GM19467 (cell line): ENCODE results near the gene ZFYVE21.
A peak's percentile ranks its signal among the peaks of the same experiment; 100 is the strongest.

Source experiments
- ATAC-seq: cut with Tn5 transposase; IDR thresholded peaks from one replicate; pipeline ENCODE4 v1.9.1; 2021; ENCODE audit warnings: mild to moderate bottlenecking, moderate library complexity; ENCODE audit not compliant: unreplicated experiment

The ZFYVE21 gene

DNA sequence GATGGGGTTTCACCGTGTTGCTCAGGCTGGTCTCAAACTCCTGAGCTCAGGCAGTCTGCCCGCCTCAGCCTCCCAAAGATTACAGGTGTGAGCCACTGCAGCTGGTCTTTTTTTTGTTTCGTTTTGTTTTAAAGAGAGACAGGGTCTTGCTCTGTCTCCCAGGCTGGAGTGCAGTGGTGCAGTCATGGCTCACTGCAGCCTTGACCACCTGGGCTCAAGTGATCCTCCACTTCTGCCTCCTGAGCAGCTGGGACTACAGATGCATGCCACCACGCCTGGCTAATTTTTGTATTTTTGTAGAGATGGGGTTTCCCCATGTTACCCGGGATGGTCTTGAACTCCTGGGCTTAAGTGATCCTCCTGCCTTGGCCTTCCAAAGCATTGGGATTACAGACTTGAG lies 24.0 kb upstream of the ZFYVE21 start:
- ATAC-seq: peak; percentile 54

GRCh38 chr14:103692159-103692558 lies 23.5 kb upstream of the ZFYVE21 start:
- ATAC-seq: peak; percentile 36

- ATAC-seq: no peak
These were observed 22.7 kb upstream of the ZFYVE21 start for GRCh38 chr14:103692871-103693270.

DNA sequence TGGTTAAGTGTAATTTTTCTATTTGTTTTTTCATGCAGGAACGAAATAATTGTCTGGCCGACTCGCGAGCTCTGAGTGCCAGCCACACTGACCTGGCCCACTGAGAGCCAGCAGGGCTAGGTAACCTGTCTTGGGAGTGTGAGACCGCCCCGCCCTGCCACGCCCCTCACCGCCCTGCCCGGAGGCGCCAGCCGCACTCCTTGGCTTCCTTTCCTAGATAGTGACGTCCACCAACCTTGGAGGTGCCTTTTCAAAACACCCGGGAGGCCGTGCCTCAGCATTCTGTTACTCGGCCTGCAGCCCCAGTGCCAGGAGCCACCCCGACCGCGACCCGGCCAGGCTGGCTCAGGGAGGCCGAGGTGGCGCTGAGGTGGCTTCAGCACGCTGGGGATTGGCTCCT lies 22.1 kb upstream of the ZFYVE21 start:
- no peak for ATAC-seq

- no peak for ATAC-seq
These were observed 21.0 kb upstream of the ZFYVE21 start for GRCh38 chr14:103694572-103695026.

- ATAC-seq: no peak
These were observed 20.1 kb upstream of the ZFYVE21 start for GRCh38 chr14:103695296-103696069.

GRCh38 chr14:103696070-103696402 lies 19.6 kb upstream of the ZFYVE21 start:
- ATAC-seq: no peak

GRCh38 chr14:103696466-103697071 lies 19.0 kb upstream of the ZFYVE21 start:
- ATAC-seq: no peak

DNA sequence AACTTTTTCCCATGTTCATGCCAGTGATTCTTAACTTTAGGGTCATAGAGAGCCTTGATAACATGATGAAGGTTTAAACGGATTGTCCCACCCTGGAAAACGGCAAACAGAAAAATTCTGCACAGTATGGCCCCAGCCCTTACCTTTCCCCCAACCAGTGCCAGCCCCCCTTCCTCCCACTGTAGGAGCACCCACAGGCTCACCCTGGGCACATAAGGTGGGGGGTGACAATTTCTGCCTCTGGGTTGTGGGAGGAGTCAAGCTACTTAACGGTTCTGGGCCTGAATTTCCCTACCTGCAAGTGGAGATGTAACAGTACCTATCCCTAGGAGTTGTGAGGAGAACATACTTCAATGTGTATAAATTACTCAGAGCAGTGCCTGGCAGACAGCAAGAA lies 18.4 kb upstream of the ZFYVE21 start:
- ATAC-seq: no peak

DNA sequence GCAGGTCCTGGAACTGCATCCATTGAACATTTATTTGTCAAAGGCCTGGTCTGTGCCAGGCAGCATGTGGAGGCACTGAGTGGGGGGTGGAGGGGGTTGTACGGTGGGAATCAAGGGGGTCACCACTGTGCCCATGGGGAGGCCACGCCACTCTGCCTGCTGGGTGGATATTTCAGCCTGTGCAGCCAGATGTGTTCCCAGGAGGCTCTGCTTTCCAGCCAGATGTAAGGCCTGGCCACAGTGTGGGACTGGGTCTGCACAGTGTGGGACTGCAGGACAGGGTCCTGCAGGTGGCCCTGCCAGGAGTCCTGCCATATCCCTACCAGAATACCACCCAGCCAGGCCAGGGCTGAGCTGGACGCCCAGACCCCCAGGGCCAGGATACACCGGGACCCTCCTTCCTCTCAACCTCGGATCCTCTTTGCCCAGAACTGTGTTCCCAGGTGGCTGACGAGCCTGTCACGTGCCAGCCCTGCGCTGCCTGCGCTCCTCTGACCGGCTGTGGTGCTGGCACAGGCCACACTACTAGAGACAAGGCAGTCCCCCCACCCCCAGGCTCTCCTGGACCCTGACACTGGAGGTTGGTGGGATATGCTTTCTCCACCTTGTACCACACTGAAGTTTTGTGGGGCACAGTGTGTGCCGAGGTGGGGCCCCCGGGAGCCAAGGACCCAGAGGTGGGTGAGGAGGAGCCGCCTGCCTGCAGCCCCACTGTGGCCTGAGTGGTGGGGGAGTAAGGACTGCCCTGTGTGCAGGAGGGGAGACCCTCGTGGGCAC lies 17.8 kb upstream of the ZFYVE21 start:
- ATAC-seq: no peak

GRCh38 chr14:103698380-103699260 lies 17.0 kb upstream of the ZFYVE21 start:
- ATAC-seq: no peak

DNA sequence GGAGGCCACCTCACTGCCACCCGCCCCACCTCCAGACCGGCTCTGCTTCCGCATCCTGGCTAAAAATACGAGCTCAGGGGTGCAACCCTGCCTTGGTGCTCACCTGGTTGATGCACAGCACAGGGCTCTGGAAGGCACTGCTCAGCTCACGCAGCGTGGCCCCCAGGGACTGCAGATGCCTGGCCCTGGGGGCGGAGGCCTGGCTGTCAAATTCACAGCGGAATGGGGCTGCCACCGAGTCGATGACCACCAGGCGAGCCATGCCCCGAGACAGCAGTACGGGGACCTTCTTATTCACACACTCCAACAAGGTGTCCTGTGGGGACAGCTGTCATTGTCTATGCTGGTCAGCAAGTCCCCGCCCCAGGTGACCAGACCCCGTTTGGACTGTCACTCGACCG lies 16.3 kb upstream of the ZFYVE21 start:
- no peak for ATAC-seq

GRCh38 chr14:103699901-103700752 lies 15.5 kb upstream of the ZFYVE21 start:
- ATAC-seq: no peak

GRCh38 chr14:103700753-103701490 lies 14.7 kb upstream of the ZFYVE21 start:
- ATAC-seq: no peak

GRCh38 chr14:103702095-103702494 lies 13.5 kb upstream of the ZFYVE21 start:
- ATAC-seq: no peak

DNA sequence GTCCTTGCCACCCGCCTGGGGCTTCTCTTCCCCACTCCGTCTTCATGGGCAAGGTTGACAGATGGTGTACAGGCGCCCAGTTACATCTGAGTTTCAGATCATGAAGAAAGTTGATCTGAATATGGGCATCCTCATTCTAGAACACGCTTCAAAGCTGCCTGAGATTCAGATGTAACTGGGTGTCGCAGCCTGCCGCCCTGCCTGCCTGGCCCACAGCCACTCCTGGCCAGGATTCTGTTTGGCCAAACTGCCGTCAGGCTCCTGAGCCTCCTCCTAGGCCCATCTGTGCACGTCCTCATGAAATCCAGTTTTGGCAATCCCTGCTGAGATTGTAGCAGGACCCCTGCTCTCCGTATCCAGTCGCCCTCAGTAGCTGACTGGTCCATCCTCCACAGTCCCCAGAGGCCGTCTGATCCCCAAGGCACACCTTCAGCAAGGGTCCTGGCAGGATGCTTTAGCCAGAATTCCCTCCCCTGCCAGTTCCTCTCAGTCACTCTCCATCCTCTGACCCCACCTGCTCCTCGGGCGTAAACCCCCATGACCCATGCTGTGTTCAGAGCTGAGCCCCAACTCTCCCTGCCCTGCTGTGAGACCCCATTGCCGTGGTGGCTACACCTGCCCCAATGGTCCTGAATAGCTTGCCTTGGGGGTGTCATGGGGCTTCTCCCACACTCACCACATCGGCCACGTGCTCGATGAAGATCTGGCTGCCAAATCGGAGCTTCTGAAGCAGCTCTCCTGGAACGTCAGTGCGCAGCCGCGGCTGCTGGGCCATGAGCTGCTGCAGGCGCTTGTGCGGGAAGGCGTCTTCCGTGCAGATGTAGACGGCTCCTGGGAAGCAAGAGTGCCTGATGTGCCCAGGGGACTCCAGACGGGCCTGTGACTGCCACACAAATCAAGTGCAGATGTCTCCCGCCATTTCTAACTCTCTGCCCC lies 12.8 kb upstream of the ZFYVE21 start:
- no peak for ATAC-seq

- ATAC-seq: no peak
These were observed 11.9 kb upstream of the ZFYVE21 start for GRCh38 chr14:103703433-103704385.
